A549 (cell line): Measurements from ENCODE around the gene PPM1H.

ENCODE experiments used
- BHLHE40 ChIP-seq: IDR thresholded peaks from 2 replicates; pipeline ENCODE4 v1.6.1; 2012; ENCODE audit warnings: low read depth, low read length, inconsistent platforms
- CHD2 ChIP-seq: fragments of 150-350 bp; IDR thresholded peaks from 2 replicates; pipeline ENCODE4 v1.6.1; 2014; ENCODE audit warnings: low read length; ENCODE audit not compliant: partially characterized antibody
- CTCF ChIP-seq: fragments of >200 bp; sonication (Bioruptor Twin); formaldehyde crosslinking; IDR thresholded peaks from 3 replicates; pipeline ENCODE4 v1.5.1; 2016
- EP300 ChIP-seq, 2 experiments: fragments of >200 bp; sonication (Bioruptor Twin); formaldehyde crosslinking; IDR thresholded peaks; 2 replicates in 1 of 2; 3 replicates in 1 of 2; pipeline ENCODE4 v1.6.1; 2016 to 2017
- JUNB ChIP-seq: fragments of >200 bp; sonication (Bioruptor Twin); formaldehyde crosslinking; IDR thresholded peaks from 2 replicates; pipeline ENCODE4 v1.6.1; 2016
- KDM1A ChIP-seq: fragments of 200-600 bp; sonication (generic); IDR thresholded peaks from 2 replicates; pipeline ENCODE4 v1.6.1; 2016; ENCODE audit warnings: low read depth, mild to moderate bottlenecking
- PBX3 ChIP-seq: IDR thresholded peaks from 2 replicates; pipeline ENCODE4 v1.6.1; 2012
- POLR2A ChIP-seq: IDR thresholded peaks from 2 replicates; pipeline ENCODE4 v1.6.1; 2012; ENCODE audit warnings: mild to moderate bottlenecking, low read length
- RAD21 ChIP-seq, 2 experiments: fragments of >200 bp in 1 of 2; sonication (Bioruptor Twin) in 1 of 2; formaldehyde crosslinking in 1 of 2; IDR thresholded peaks in 1 of 2; conservative IDR thresholded peaks in 1 of 2; 2 replicates in 1 of 2; 3 replicates in 1 of 2; pipeline ENCODE4 v1.6.1; 2012 to 2018; ENCODE audit warnings: inconsistent platforms in 1 of 2
- RFX5 ChIP-seq: fragments of 450-650 bp; IDR thresholded peaks from 2 replicates; pipeline ENCODE4 v1.7.1; 2014; ENCODE audit warnings: antibody characterized with exemption, mild to moderate bottlenecking, moderate library complexity
- SMC3 ChIP-seq: fragments of >200 bp; sonication (Bioruptor Twin); formaldehyde crosslinking; IDR thresholded peaks from 3 replicates; pipeline ENCODE4 v1.6.1; 2018; ENCODE audit warnings: inconsistent platforms
- SREBF2 ChIP-seq: fragments of 450-650 bp; IDR thresholded peaks from 2 replicates; pipeline ENCODE4 v1.6.1; 2014; ENCODE audit warnings: mild to moderate bottlenecking, moderate library complexity

GRCh38 chr12:62693376-62694050 lies 241.4 kb downstream of the PPM1H start:
- no peak for TF ChIP-seq CTCF
- TF ChIP-seq SREBF2 = no peak
- TF ChIP-seq POLR2A = no peak
- no peak for TF ChIP-seq CHD2
- TF ChIP-seq RAD21 (conservative IDR thresholded peaks at IDR 0.05 in 1 of 2, IDR thresholded peaks at IDR 0.05 in 1 of 2) = no peak
- no peak for TF ChIP-seq PBX3
- TF ChIP-seq KDM1A = no peak
- TF ChIP-seq BHLHE40 = no peak
- TF ChIP-seq SMC3 = no peak
- TF ChIP-seq JUNB = no peak
- no peak for TF ChIP-seq EP300 (IDR thresholded peaks at IDR 0.05)
- TF ChIP-seq RFX5 = no peak
